HepG2 (cell line): Measurements from ENCODE around the gene TOMM7. TPM values are rescaled to one million over a fixed set of nuclear protein-coding genes. Genes with fewer than 3 reads are reported as not detected.

Source experiments
- AFF4 ChIP-seq: sonication (generic); formaldehyde crosslinking; IDR thresholded peaks from 2 replicates; pipeline ENCODE4 v1.4.0; 2020; ENCODE audit warnings: missing genetic modification reagents
- ATF7-NPFF ChIP-seq: sonication (generic); formaldehyde crosslinking; IDR thresholded peaks from 2 replicates; pipeline ENCODE4 v1.8.1; 2023; ENCODE audit warnings: mild to moderate bottlenecking, low read depth, missing genetic modification reagents, moderate library complexity
- CBFB ChIP-seq: sonication (generic); formaldehyde crosslinking; IDR thresholded peaks from 2 replicates; pipeline ENCODE4 v1.4.0; 2020; ENCODE audit warnings: missing genetic modification reagents
- CCDC6 ChIP-seq: sonication (generic); formaldehyde crosslinking; IDR thresholded peaks from 2 replicates; pipeline ENCODE4 v1.8.1; 2022; ENCODE audit warnings: mild to moderate bottlenecking, missing genetic modification reagents, moderate library complexity
- CREB1 ChIP-seq, 2 experiments: fragments of 450-650 bp in 1 of 2; IDR thresholded peaks; 2 replicates each; pipeline ENCODE4 v1.6.1; 2016 to 2017; ENCODE audit warnings: control low read depth in 1 of 2, mild to moderate bottlenecking in 1 of 2, missing compliant biosample characterization in 1 of 2, missing genetic modification characterization in 1 of 2
- CREM ChIP-seq, 2 experiments: sonication (generic) in 1 of 2; formaldehyde crosslinking in 1 of 2; IDR thresholded peaks; 2 replicates each; pipeline versions ENCODE4 v1.4.0 to v1.6.1; 2016 to 2020; ENCODE audit warnings: antibody characterized with exemption in 1 of 2, mild to moderate bottlenecking in 1 of 2, missing genetic modification reagents in 1 of 2
- DPF2 ChIP-seq: sonication (generic); formaldehyde crosslinking; IDR thresholded peaks from 2 replicates; pipeline ENCODE4 v1.4.0; 2020; ENCODE audit warnings: mild to moderate bottlenecking, low read depth, missing genetic modification reagents, borderline replicate concordance
- EZH2 ChIP-seq: conservative IDR thresholded peaks from 2 replicates; pipeline ENCODE4 v1.6.1; 2012; ENCODE audit warnings: mild to moderate bottlenecking, low read depth, low read length, moderate library complexity
- HHEX ChIP-seq: IDR thresholded peaks from 2 replicates; pipeline ENCODE4 v1.6.1; 2016; ENCODE audit warnings: control low read depth
- HMGXB4 ChIP-seq, 2 experiments: sonication (generic) in 1 of 2; formaldehyde crosslinking in 1 of 2; IDR thresholded peaks; 2 replicates each; pipeline versions ENCODE4 v1.4.0 to v1.6.1; 2018 to 2020; ENCODE audit warnings: missing genetic modification reagents in 2 of 2, borderline replicate concordance in 1 of 2, low read depth in 1 of 2, mild to moderate bottlenecking in 1 of 2, missing biosample characterization in 1 of 2
- MAF1 ChIP-seq: sonication (generic); formaldehyde crosslinking; IDR thresholded peaks from 2 replicates; pipeline ENCODE4 v1.5.0; 2020; ENCODE audit warnings: missing genetic modification reagents, borderline replicate concordance
- RCOR2 ChIP-seq: IDR thresholded peaks from 2 replicates; pipeline ENCODE4 v1.6.1; 2016; ENCODE audit warnings: missing biosample characterization, missing genetic modification reagents
- RXRA ChIP-seq: sonication (generic); formaldehyde crosslinking; IDR thresholded peaks from 2 replicates; pipeline ENCODE4 v1.5.1; 2020; ENCODE audit warnings: missing genetic modification reagents
- UBTF ChIP-seq: sonication (generic); formaldehyde crosslinking; IDR thresholded peaks from 2 replicates; pipeline ENCODE4 v1.4.0; 2020; ENCODE audit warnings: mild to moderate bottlenecking, missing genetic modification reagents
- ZBTB25 ChIP-seq: IDR thresholded peaks from 2 replicates; pipeline ENCODE4 v1.6.1; 2018; ENCODE audit warnings: missing genetic modification reagents
- ZBTB7B ChIP-seq: sonication (generic); formaldehyde crosslinking; IDR thresholded peaks from 2 replicates; pipeline ENCODE4 v1.4.0; 2020; ENCODE audit warnings: missing genetic modification reagents
- ZMYM3 ChIP-seq: sonication (generic); formaldehyde crosslinking; IDR thresholded peaks from 2 replicates; pipeline ENCODE4 v1.5.1; 2020; ENCODE audit warnings: mild to moderate bottlenecking, missing genetic modification reagents
- ZNF136 ChIP-seq: sonication (generic); formaldehyde crosslinking; IDR thresholded peaks from 2 replicates; pipeline ENCODE4 v1.8.1; 2022; ENCODE audit warnings: low read depth, mild to moderate bottlenecking, moderate library complexity, missing genetic modification reagents
- ZNF33A ChIP-seq: sonication (generic); formaldehyde crosslinking; IDR thresholded peaks from 2 replicates; pipeline ENCODE4 v1.5.1; 2020; ENCODE audit warnings: missing genetic modification reagents, mild to moderate bottlenecking, moderate library complexity, borderline replicate concordance
- ZNF367 ChIP-seq: sonication (generic); formaldehyde crosslinking; IDR thresholded peaks from 2 replicates; pipeline ENCODE4 v1.4.0; 2020; ENCODE audit warnings: missing genetic modification reagents, borderline replicate concordance
- polyA plus RNA-seq, 8 experiments: library from polyadenylated mRNA; depleted of rRNA in 3 of 8; stranded (reverse) in 7 of 8; unstranded in 1 of 8; fragments of >200 nt; fragmentation: Illumina TruSeq in 4 of 8; extraction: Trizol in 4 of 8; gene quantifications; 2 replicates each; pipeline versions ENCODE4 v1.2.1 to v1.2.3, GENCODE V29; 2011 to 2016; ENCODE audit warnings: low read depth in 4 of 8, missing spikeins in 1 of 8, mixed read lengths in 1 of 8; ENCODE audit not compliant: insufficient read depth in 1 of 8
- total RNA-seq, 5 experiments: library from RNA; depleted of rRNA; stranded (reverse); fragments of >200 nt; fragmentation: Illumina TruSeq; extraction: Trizol; gene quantifications; 2 replicates each; pipeline ENCODE4 v1.2.3, GENCODE V29; 2016; ENCODE audit warnings: low read depth in 1 of 5

Gene TOMM7
- total and polyA plus RNA-seq, 2 of the 13 experiments (the other 11 are each of a cell fraction or from before 2014, with no cell fraction given) = 251 to 369 TPM

- TF ChIP-seq HMGXB4 (CRISPR knock-in tag; IDR thresholded peaks at IDR 0.05; ENCODE audit: borderline replicate concordance in 1 of 2, low read depth in 1 of 2) (no peak; a peak in 1 of 4 replicates), CBFB (CRISPR knock-in tag) (peak; percentile 85), ZNF136 (CRISPR knock-in tag) (no peak), UBTF (CRISPR knock-in tag) (no peak), CREB1 (IDR thresholded peaks at IDR 0.05) (no peak), CREB1 (CRISPR knock-in tag; IDR thresholded peaks at IDR 0.05) (peak; percentile 70; the same call in 1 of the 2 replicates), ATF7-NPFF (CRISPR knock-in tag) (0 out of 2 replicates have a peak, but pooled peaks have one; percentile 30), ZNF367 (CRISPR knock-in tag) (no peak), CCDC6 (CRISPR knock-in tag) (peak; percentile 35; the same call in 1 of the 2 replicates), RCOR2 (CRISPR knock-in tag) (peak; percentile 83), HHEX (CRISPR knock-in tag) (peak; percentile 77), RXRA (CRISPR knock-in tag) (peak; percentile 74; the same call in 1 of the 2 replicates), EZH2 (no peak), ZMYM3 (CRISPR knock-in tag) (peak; percentile 97), ZBTB7B (peak; percentile 84), MAF1 (CRISPR knock-in tag) (no peak), CREM (IDR thresholded peaks at IDR 0.05) (peak; percentile 76), CREM (CRISPR knock-in tag; IDR thresholded peaks at IDR 0.05) (no peak), ZNF33A (no peak), DPF2 (CRISPR knock-in tag) (peak; percentile 92), ZBTB25 (CRISPR knock-in tag) (0 out of 2 replicates have a peak, but pooled peaks have one; percentile 26), AFF4 (no peak)
These were observed 36.2 kb downstream of the TOMM7 start (continued) for GRCh38 chr7:22786290-22786932.
